OCI-LY7 (cell line): Measurements from ENCODE around the gene NOXO1. TPM values are rescaled to one million over a fixed set of nuclear protein-coding genes. Genes with fewer than 3 reads are reported as not detected.

ENCODE experiments used
- BruUV-seq: library from RNA; stranded (reverse); fragments of 400-500 nt; replicated peaks from 2 replicates; lab custom pipeline; 2021; lab: Mats Ljungman, UMichigan
- CTCF ChIA-PET: fragments of 300-600 bp; sonication (Branson Sonifier 250); formaldehyde crosslinking; loops from one replicate; lab custom pipeline; 2022; ENCODE audit warnings: antibody characterized with exemption; ENCODE audit not compliant: unreplicated experiment; lab: Charles Lee
- POLR2A ChIA-PET: fragments of 300-600 bp; sonication (Branson Sonifier 250); formaldehyde crosslinking; loops from one replicate; lab custom pipeline; 2022; ENCODE audit warnings: antibody characterized with exemption; lab: Charles Lee
- DNase-seq: peaks from one replicate; pipeline ENCODE4 v3.0.0-alpha.2; 2015; ENCODE audit warnings: low spot score
- H2AFZ ChIP-seq: fragments of 200-600 bp; sonication (generic), shearing (Covaris generic); 2 replicates; pipeline ENCODE4 v1.6.1; 2014; ENCODE audit warnings: mild to moderate bottlenecking, antibody characterized with exemption, low read length, moderate library complexity
- H3K27ac ChIP-seq: fragments of 200-600 bp; sonication (generic); 2 replicates; pipeline ENCODE4 v1.5.1; 2014; ENCODE audit warnings: mixed run types, low read depth, mild to moderate bottlenecking, moderate library complexity, low read length, inconsistent platforms; ENCODE audit not compliant: poor library complexity, severe bottlenecking
- H3K36me3 ChIP-seq: fragments of 200-600 bp; sonication (generic); 2 replicates; pipeline ENCODE4 v1.6.1; 2014; ENCODE audit warnings: mild to moderate bottlenecking, antibody characterized with exemption, low read length, moderate library complexity, mixed read lengths; ENCODE audit not compliant: insufficient read depth
- H3K4me1 ChIP-seq: fragments of 200-600 bp; sonication (generic); 2 replicates; pipeline ENCODE4 v1.5.1; 2014; ENCODE audit warnings: mild to moderate bottlenecking, low read length; ENCODE audit not compliant: insufficient read depth, poor library complexity, severe bottlenecking
- H3K4me2 ChIP-seq: fragments of 200-600 bp; sonication (generic); 2 replicates; pipeline ENCODE4 v1.6.1; 2014; ENCODE audit warnings: mild to moderate bottlenecking, low read length
- H3K4me3 ChIP-seq: fragments of 200-600 bp; sonication (generic); 2 replicates; pipeline ENCODE4 v1.5.1; 2014; ENCODE audit warnings: mild to moderate bottlenecking, low read depth, low read length; ENCODE audit not compliant: poor library complexity, severe bottlenecking
- H3K79me2 ChIP-seq: fragments of 200-600 bp; sonication (generic); 2 replicates; pipeline ENCODE4 v1.6.1; 2016; ENCODE audit warnings: low read depth, mild to moderate bottlenecking, low read length, moderate library complexity, mixed read lengths; ENCODE audit not compliant: insufficient read depth
- H3K9me2 ChIP-seq: fragments of 200-600 bp; sonication (generic); 2 replicates; pipeline ENCODE4 v1.6.1; 2016; ENCODE audit warnings: mild to moderate bottlenecking, low read length, mixed read lengths; ENCODE audit not compliant: insufficient read depth
- H3K9me3 ChIP-seq: fragments of 200-600 bp; sonication (generic); 2 replicates; pipeline ENCODE4 v1.6.1; 2014; ENCODE audit warnings: mild to moderate bottlenecking, mixed run types, low read length, mixed read lengths
- H4K20me1 ChIP-seq: fragments of 200-600 bp; sonication (generic); 2 replicates; pipeline ENCODE4 v1.6.1; 2014; ENCODE audit warnings: mild to moderate bottlenecking, antibody characterized with exemption, low read length, moderate library complexity, mixed read lengths; ENCODE audit not compliant: insufficient read depth
- EZH2phosphoT487 ChIP-seq: fragments of 200-600 bp; sonication (generic); IDR thresholded peaks from 2 replicates; pipeline ENCODE4 v1.6.1; 2018; ENCODE audit warnings: low read depth, borderline replicate concordance, mild to moderate bottlenecking, mixed run types, antibody characterized with exemption, low read length, moderate library complexity, mixed read lengths
- intact Hi-C: fragments of 100-400 bp; cut with micrococcal nuclease; formaldehyde crosslinking; loops from one replicate; pipeline ENCODE4 v1.10.0; 2022; ENCODE audit not compliant: unreplicated experiment
- total RNA-seq, 2 experiments: library from RNA; depleted of rRNA in 1 of 2; stranded (reverse); fragments of >200 nt in 1 of 2; shearing (Covaris generic) in 1 of 2; gene quantifications; 2 replicates each; pipeline ENCODE4 v1.2.3, GENCODE V29; 2014 to 2022
- TF ChIP-seq, protein P1 (sequence below): fragments of 200-600 bp; sonication (generic); conservative IDR thresholded peaks from 2 replicates; pipeline ENCODE4 v1.5.1; 2014; ENCODE audit warnings: mild to moderate bottlenecking, antibody characterized with exemption, low read length, moderate library complexity, mixed read lengths

NOXO1 gene
- total RNA-seq, 2 experiments from 2014 or later: 0.22 to 0.30 TPM

DNA sequence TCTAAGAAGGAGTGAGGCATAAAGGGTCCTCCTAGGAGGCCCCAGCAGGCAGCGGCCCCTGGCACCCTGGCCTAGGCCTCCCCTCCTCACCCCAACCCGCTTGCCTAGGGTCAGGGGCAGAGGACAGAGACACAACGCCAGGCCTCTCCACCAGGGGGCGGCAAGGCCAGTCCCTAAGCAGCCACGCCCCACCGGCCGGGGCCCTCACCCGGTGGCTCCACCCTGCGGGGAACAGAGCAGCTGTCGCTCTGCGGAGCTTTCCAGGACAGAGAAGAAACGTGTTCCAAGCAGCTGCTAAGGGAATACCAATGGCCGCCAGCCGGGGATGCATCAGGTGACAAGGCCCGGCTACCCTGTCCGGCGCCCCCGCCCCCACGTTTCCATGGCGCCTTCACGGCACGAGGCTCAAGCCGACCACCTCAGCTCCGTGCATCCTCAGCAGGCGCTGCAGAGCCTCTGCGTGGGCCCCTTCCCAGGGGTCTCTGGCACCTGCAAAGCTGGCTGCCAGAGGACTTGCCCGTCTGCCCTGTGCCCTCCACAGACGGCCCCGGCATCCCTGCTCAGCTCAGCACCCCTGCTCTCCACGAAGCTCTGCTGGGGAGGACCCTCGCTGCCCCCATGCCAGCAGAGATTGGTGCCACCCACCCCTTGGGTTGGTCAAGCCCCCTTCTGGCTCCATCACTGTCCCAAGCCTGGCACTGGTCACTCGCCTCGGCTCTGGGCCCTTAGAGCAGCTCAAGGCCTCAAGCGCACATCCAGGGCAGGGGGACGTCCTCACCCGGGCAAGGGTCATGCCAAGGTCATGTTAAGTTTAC is 22.8 kb upstream of the NOXO1 start:
- Histone ChIP-seq H3K9me3 (no peaks in the 10 kb centered on the region), H2AFZ (no peak overlapping the region), H3K4me2 (peak overlapping the region; percentile 26; the same call in 1 of the 2 replicates), H3K36me3 (peaks cover 62% of the 10 kb centered on the region), H3K9me2 (no peaks in the 10 kb centered on the region), H3K79me2 (peaks cover 28% of the 10 kb centered on the region), H3K4me3 (no peak overlapping the region), H3K27ac (no peak overlapping the region), H3K4me1 (peaks cover 29% of the 10 kb centered on the region), H4K20me1 (peaks cover 8% of the 10 kb centered on the region)
- ChIA-PET POLR2A (interaction anchor here (1.3 kb wide), 1 partner anchor 151 kb away, joined by 4 read pairs; the partner anchor contains the start of gene TRAF7), CTCF (no interaction called here)
- BruUV-seq: no TSS peak
- TF ChIP-seq EZH2phosphoT487: no peak
- TF ChIP-seq, protein P1, sequence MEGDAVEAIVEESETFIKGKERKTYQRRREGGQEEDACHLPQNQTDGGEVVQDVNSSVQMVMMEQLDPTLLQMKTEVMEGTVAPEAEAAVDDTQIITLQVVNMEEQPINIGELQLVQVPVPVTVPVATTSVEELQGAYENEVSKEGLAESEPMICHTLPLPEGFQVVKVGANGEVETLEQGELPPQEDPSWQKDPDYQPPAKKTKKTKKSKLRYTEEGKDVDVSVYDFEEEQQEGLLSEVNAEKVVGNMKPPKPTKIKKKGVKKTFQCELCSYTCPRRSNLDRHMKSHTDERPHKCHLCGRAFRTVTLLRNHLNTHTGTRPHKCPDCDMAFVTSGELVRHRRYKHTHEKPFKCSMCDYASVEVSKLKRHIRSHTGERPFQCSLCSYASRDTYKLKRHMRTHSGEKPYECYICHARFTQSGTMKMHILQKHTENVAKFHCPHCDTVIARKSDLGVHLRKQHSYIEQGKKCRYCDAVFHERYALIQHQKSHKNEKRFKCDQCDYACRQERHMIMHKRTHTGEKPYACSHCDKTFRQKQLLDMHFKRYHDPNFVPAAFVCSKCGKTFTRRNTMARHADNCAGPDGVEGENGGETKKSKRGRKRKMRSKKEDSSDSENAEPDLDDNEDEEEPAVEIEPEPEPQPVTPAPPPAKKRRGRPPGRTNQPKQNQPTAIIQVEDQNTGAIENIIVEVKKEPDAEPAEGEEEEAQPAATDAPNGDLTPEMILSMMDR: peak; percentile 94
- peak; percentile 93 for DNase-seq
- intact Hi-C loops: no loop called here

DNA sequence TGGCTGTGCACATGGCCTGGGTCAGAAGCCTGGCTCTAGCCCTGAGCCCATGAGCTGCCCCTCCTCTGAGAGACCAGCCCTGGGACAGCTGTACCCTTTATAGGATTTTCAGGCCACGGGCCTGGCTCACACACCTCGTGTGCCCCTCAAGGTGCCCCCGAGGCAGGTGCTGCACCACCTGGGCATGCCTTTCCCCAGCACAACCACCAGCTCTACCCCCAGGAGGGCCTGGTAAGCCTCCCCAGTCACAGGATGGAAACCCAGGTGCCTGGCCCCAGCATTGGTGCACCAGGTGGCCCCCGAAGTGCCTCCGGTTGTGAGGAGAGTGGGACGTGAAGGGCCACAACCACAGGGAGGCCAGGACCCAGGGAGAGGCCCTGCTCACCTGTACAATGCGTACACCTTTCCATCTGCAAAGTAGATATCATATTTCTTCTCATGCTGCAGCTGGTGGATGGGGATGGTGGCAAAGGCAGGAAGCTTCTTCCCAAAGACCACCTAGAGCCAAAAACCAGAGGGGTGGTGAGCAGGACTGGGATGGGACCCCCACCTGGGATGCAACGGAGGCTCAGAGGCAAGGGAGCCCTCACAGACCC is 22.1 kb upstream of the NOXO1 start:
- peaks cover 69% of the 10 kb centered on the region for H3K36me3 ChIP-seq
- H3K9me3 ChIP-seq: no peaks in the 10 kb centered on the region
- CTCF ChIA-PET: no interaction called here
- no peak overlapping the region for H3K4me2 ChIP-seq
- peaks cover 5% of the 10 kb centered on the region; the same call in 1 of the 2 replicates for H4K20me1 ChIP-seq
- POLR2A ChIA-PET: interaction anchor here (0.5 kb wide), 1 partner anchor 8 kb away, joined by 6 read pairs; no protein-coding TSS in a partner anchor
- H3K4me3 ChIP-seq: no peak overlapping the region
- no peaks in the 10 kb centered on the region for H3K9me2 ChIP-seq
- BruUV-seq: no TSS peak
- H3K79me2 ChIP-seq: peaks cover 21% of the 10 kb centered on the region
- no peak overlapping the region for H3K27ac ChIP-seq
- intact Hi-C loops: no loop called here
- H3K4me1 ChIP-seq: peaks cover 24% of the 10 kb centered on the region
- no peak for TF ChIP-seq EZH2phosphoT487
- TF ChIP-seq, protein P1: no peak
- no peak overlapping the region for H2AFZ ChIP-seq
- DNase-seq: no peak
